HepG2 (cell line): ENCODE measurements around the gene ACP2. TPM values are rescaled to one million over a fixed set of nuclear protein-coding genes. Genes with fewer than 3 reads are reported as not detected.

Source experiments
- ADNP ChIP-seq: sonication (generic); formaldehyde crosslinking; IDR thresholded peaks from 2 replicates; pipeline ENCODE4 v1.4.0; 2020; ENCODE audit warnings: missing genetic modification reagents
- ARNT2 ChIP-seq: sonication (generic); formaldehyde crosslinking; IDR thresholded peaks from 2 replicates; pipeline ENCODE4 v1.8.0; 2022; ENCODE audit warnings: mild to moderate bottlenecking, low read depth, missing genetic modification reagents, moderate library complexity
- HOXA5 ChIP-seq: sonication (generic); formaldehyde crosslinking; IDR thresholded peaks from 2 replicates; pipeline ENCODE4 v1.4.0; 2020; ENCODE audit warnings: missing genetic modification reagents
- KLF15 ChIP-seq: sonication (generic); formaldehyde crosslinking; IDR thresholded peaks from 2 replicates; pipeline ENCODE4 v1.8.1; 2023; ENCODE audit warnings: borderline replicate concordance, mild to moderate bottlenecking, inconsistent platforms, missing genetic modification reagents, mixed read lengths
- KMT2A ChIP-seq: sonication (generic); formaldehyde crosslinking; IDR thresholded peaks from 2 replicates; pipeline ENCODE4 v1.4.0; 2020; ENCODE audit warnings: missing genetic modification reagents
- MAFK ChIP-seq, 2 experiments: IDR thresholded peaks in 1 of 2; conservative IDR thresholded peaks in 1 of 2; 2 replicates each; pipeline ENCODE4 v1.6.1; 2011; ENCODE audit warnings: improper control_type of control experiment in 2 of 2, low read length in 2 of 2
- MTA1 ChIP-seq: sonication (generic); formaldehyde crosslinking; IDR thresholded peaks from 2 replicates; pipeline ENCODE4 v1.4.0; 2020; ENCODE audit warnings: missing genetic modification reagents, mild to moderate bottlenecking, borderline replicate concordance
- NFKB2 ChIP-seq: sonication (generic); formaldehyde crosslinking; IDR thresholded peaks from 2 replicates; pipeline ENCODE4 v1.4.0; 2020; ENCODE audit warnings: missing genetic modification reagents, borderline replicate concordance
- RXRB ChIP-seq: IDR thresholded peaks from 2 replicates; pipeline ENCODE4 v1.6.1; 2016; ENCODE audit warnings: borderline replicate concordance, missing genetic modification reagents, missing compliant biosample characterization
- SMAD1 ChIP-seq: sonication (generic); formaldehyde crosslinking; IDR thresholded peaks from 2 replicates; pipeline ENCODE4 v1.4.0; 2020; ENCODE audit warnings: missing genetic modification reagents, low read depth, mild to moderate bottlenecking, borderline replicate concordance
- SMAD9 ChIP-seq: sonication (generic); formaldehyde crosslinking; IDR thresholded peaks from 2 replicates; pipeline ENCODE4 v1.5.1; 2020; ENCODE audit warnings: mild to moderate bottlenecking, missing genetic modification reagents
- TMF1 ChIP-seq: sonication (generic); formaldehyde crosslinking; IDR thresholded peaks from 2 replicates; pipeline ENCODE4 v1.8.1; 2022; ENCODE audit warnings: low read depth, missing genetic modification reagents
- ZIK1 ChIP-seq: sonication (generic); formaldehyde crosslinking; IDR thresholded peaks from 2 replicates; pipeline ENCODE4 v1.5.0; 2020; ENCODE audit warnings: mild to moderate bottlenecking, low read depth, missing genetic modification reagents, borderline replicate concordance
- ZNF225 ChIP-seq: sonication (generic); formaldehyde crosslinking; IDR thresholded peaks from 2 replicates; pipeline ENCODE4 v1.4.0; 2020; ENCODE audit warnings: mild to moderate bottlenecking, missing genetic modification reagents
- ZNF256 ChIP-seq: sonication (generic); formaldehyde crosslinking; conservative IDR thresholded peaks from 2 replicates; pipeline ENCODE4 v1.4.0; 2020; ENCODE audit warnings: missing genetic modification reagents
- ZNF530 ChIP-seq: sonication (generic); formaldehyde crosslinking; IDR thresholded peaks from 2 replicates; pipeline ENCODE4 v1.5.0; 2020; ENCODE audit warnings: low read depth, mild to moderate bottlenecking, missing genetic modification reagents
- ZNF766 ChIP-seq: sonication (generic); formaldehyde crosslinking; IDR thresholded peaks from 2 replicates; pipeline ENCODE4 v1.5.0; 2020; ENCODE audit warnings: missing genetic modification reagents, borderline replicate concordance
- ZSCAN12 ChIP-seq: sonication (generic); formaldehyde crosslinking; IDR thresholded peaks from 2 replicates; pipeline ENCODE4 v1.9.0; 2021; ENCODE audit warnings: mild to moderate bottlenecking, missing genetic modification reagents
- ZSCAN25 ChIP-seq: sonication (generic); formaldehyde crosslinking; IDR thresholded peaks from 2 replicates; pipeline ENCODE4 v1.8.0; 2022; ENCODE audit warnings: mild to moderate bottlenecking, missing genetic modification reagents
- polyA plus RNA-seq, 8 experiments: library from polyadenylated mRNA; depleted of rRNA in 3 of 8; stranded (reverse) in 7 of 8; unstranded in 1 of 8; fragments of >200 nt; fragmentation: Illumina TruSeq in 4 of 8; extraction: Trizol in 4 of 8; gene quantifications; 2 replicates each; pipeline versions ENCODE4 v1.2.1 to v1.2.3, GENCODE V29; 2011 to 2016; ENCODE audit warnings: low read depth in 4 of 8, missing spikeins in 1 of 8, mixed read lengths in 1 of 8; ENCODE audit not compliant: insufficient read depth in 1 of 8
- total RNA-seq, 5 experiments: library from RNA; depleted of rRNA; stranded (reverse); fragments of >200 nt; fragmentation: Illumina TruSeq; extraction: Trizol; gene quantifications; 2 replicates each; pipeline ENCODE4 v1.2.3, GENCODE V29; 2016; ENCODE audit warnings: low read depth in 1 of 5
- TF ChIP-seq, protein P1 (sequence below): sonication (generic); formaldehyde crosslinking; IDR thresholded peaks from 2 replicates; pipeline ENCODE4 v1.5.0; 2020; ENCODE audit warnings: mild to moderate bottlenecking, missing genetic modification reagents, moderate library complexity
- TF ChIP-seq, protein P2 (sequence below): sonication (generic); formaldehyde crosslinking; IDR thresholded peaks from 2 replicates; pipeline ENCODE4 v1.4.0; 2020; ENCODE audit warnings: missing genetic modification reagents
- TF ChIP-seq, protein P3 (sequence below): sonication (generic); formaldehyde crosslinking; IDR thresholded peaks from 2 replicates; pipeline ENCODE4 v1.4.0; 2020; ENCODE audit warnings: missing genetic modification reagents
- TF ChIP-seq, protein P4 (sequence below): sonication (generic); formaldehyde crosslinking; IDR thresholded peaks from 2 replicates; pipeline ENCODE4 v1.5.1; 2020; ENCODE audit warnings: mild to moderate bottlenecking, missing genetic modification reagents

Gene ACP2
- total and polyA plus RNA-seq, 2 of the 13 experiments (the other 11 are each of a cell fraction or from before 2014, with no cell fraction given) = 17.7 to 20.2 TPM

DNA sequence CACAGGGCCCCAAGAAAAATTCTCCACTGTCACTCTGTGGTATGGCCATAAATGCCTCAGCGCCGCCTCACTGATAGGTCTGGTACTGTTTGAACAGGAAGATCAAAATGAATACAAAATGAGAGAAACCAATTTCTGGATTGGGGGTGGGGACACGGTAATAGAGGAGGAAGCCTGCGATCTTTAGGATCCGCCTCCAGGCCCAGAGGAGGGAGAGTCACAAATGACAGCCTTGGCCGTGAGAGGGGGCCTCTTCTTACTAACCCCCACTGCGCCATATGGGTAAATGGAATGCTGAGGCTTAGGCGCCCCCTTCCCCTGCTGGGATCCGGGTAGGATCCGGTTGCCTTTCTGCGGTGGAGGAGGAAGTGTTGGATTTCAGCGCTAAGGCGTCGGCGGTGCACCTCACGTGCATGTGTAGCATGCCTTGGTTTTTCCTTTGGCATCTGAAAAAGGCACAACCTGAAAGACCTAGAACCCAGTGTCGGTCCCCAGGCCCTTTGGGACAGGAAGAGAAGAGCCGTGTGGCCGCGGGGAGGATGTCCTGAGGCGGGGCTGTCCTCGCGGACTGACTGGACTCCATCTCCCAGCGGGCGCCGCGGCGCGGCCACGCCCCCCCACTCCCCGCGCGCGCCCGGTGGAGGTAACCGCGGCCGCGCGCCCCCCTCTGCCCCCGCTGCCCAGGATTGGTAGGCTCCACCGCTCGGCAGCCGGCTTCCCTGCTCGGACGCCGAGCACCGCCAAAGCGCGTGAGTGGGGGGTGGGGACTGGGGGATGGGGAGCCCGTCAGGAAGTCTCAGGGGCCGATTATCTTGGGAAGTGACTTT is 20.6 kb upstream of the ACP2 start (continued):
- TF ChIP-seq, protein P1, sequence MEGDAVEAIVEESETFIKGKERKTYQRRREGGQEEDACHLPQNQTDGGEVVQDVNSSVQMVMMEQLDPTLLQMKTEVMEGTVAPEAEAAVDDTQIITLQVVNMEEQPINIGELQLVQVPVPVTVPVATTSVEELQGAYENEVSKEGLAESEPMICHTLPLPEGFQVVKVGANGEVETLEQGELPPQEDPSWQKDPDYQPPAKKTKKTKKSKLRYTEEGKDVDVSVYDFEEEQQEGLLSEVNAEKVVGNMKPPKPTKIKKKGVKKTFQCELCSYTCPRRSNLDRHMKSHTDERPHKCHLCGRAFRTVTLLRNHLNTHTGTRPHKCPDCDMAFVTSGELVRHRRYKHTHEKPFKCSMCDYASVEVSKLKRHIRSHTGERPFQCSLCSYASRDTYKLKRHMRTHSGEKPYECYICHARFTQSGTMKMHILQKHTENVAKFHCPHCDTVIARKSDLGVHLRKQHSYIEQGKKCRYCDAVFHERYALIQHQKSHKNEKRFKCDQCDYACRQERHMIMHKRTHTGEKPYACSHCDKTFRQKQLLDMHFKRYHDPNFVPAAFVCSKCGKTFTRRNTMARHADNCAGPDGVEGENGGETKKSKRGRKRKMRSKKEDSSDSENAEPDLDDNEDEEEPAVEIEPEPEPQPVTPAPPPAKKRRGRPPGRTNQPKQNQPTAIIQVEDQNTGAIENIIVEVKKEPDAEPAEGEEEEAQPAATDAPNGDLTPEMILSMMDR (CRISPR knock-in tag) = peak; percentile 15
- TF ChIP-seq KLF15 (CRISPR knock-in tag) = no peak
- TF ChIP-seq, protein P2, sequence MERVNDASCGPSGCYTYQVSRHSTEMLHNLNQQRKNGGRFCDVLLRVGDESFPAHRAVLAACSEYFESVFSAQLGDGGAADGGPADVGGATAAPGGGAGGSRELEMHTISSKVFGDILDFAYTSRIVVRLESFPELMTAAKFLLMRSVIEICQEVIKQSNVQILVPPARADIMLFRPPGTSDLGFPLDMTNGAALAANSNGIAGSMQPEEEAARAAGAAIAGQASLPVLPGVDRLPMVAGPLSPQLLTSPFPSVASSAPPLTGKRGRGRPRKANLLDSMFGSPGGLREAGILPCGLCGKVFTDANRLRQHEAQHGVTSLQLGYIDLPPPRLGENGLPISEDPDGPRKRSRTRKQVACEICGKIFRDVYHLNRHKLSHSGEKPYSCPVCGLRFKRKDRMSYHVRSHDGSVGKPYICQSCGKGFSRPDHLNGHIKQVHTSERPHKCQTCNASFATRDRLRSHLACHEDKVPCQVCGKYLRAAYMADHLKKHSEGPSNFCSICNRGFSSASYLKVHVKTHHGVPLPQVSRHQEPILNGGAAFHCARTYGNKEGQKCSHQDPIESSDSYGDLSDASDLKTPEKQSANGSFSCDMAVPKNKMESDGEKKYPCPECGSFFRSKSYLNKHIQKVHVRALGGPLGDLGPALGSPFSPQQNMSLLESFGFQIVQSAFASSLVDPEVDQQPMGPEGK (CRISPR knock-in tag) = peak; percentile 85
- no peak for TF ChIP-seq ZSCAN12
- no peak for TF ChIP-seq ADNP (CRISPR knock-in tag)
- TF ChIP-seq RXRB = no peak
- 0 out of 2 replicates have a peak, but pooled peaks have one; percentile 21 for TF ChIP-seq ZIK1 (CRISPR knock-in tag)
- no peak for TF ChIP-seq MTA1
- TF ChIP-seq ZNF225 (CRISPR knock-in tag) = no peak
- TF ChIP-seq ZNF766 (CRISPR knock-in tag) = no peak
- TF ChIP-seq, protein P3, sequence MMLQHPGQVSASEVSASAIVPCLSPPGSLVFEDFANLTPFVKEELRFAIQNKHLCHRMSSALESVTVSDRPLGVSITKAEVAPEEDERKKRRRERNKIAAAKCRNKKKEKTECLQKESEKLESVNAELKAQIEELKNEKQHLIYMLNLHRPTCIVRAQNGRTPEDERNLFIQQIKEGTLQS (CRISPR knock-in tag) = 0 out of 2 replicates have a peak, but pooled peaks have one; percentile 28
- no peak for TF ChIP-seq ZNF530 (CRISPR knock-in tag)
- no peak for TF ChIP-seq SMAD1 (CRISPR knock-in tag)
- TF ChIP-seq, protein P4, sequence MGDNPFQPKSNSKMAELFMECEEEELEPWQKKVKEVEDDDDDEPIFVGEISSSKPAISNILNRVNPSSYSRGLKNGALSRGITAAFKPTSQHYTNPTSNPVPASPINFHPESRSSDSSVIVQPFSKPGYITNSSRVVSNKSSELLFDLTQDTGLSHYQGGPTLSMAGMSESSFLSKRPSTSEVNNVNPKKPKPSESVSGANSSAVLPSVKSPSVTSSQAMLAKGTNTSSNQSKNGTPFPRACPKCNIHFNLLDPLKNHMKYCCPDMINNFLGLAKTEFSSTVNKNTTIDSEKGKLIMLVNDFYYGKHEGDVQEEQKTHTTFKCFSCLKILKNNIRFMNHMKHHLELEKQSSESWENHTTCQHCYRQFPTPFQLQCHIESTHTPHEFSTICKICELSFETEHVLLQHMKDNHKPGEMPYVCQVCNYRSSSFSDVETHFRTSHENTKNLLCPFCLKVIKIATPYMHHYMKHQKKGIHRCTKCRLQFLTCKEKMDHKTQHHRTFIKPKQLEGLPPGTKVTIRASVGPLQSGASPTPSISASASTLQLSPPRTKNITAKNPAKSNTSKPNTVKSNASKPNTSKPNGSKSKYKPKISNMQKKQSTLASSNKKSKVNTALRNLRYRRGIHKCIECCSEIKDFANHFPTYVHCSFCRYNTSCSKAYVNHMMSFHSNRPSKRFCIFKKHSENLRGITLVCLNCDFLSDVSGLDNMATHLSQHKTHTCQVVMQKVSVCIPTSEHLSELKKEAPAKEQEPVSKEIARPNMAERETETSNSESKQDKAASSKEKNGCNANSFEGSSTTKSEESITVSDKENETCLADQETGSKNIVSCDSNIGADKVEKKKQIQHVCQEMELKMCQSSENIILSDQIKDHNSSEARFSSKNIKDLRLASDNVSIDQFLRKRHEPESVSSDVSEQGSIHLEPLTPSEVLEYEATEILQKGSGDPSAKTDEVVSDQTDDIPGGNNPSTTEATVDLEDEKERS (CRISPR knock-in tag) = no peak
- peak; percentile 65; the same call in 1 of the 2 replicates for TF ChIP-seq HOXA5 (CRISPR knock-in tag)
- no peak for TF ChIP-seq MAFK (conservative IDR thresholded peaks at IDR 0.05 in 1 of 2, IDR thresholded peaks at IDR 0.05 in 1 of 2; ENCODE audit: low read length in 2 of 2)
- TF ChIP-seq TMF1 (CRISPR knock-in tag) = no peak
- no peak; the same call in 1 of the 2 replicates for TF ChIP-seq ZSCAN25 (CRISPR knock-in tag)
- no peak for TF ChIP-seq ZNF256 (CRISPR knock-in tag)
- no peak for TF ChIP-seq SMAD9 (CRISPR knock-in tag)
- TF ChIP-seq KMT2A (CRISPR knock-in tag) = no peak; the same call in 1 of the 2 replicates
- TF ChIP-seq NFKB2 (CRISPR knock-in tag) = no peak; the same call in 1 of the 2 replicates
- peak; percentile 40; the same call in 1 of the 2 replicates for TF ChIP-seq ARNT2
